Neural progenitor cell (in vitro differentiated cells): Measurements from ENCODE around the gene ARHGAP45. TPM values are rescaled to one million over a fixed set of nuclear protein-coding genes. Genes with fewer than 3 reads are reported as not detected.

ENCODE experiments used
- DNase-seq: peaks from one replicate; pipeline ENCODE4 v3.0.0-alpha.2; 2016; ENCODE audit warnings: low spot score
- H2AFZ ChIP-seq: fragments of 200-600 bp; sonication (generic); replicated peaks from 2 replicates; pipeline ENCODE4 v1.6.1; 2016; ENCODE audit warnings: antibody characterized with exemption
- H3F3A ChIP-seq: fragments of 200-600 bp; sonication (generic); 2 replicates; pipeline ENCODE4 v1.6.1; 2016; ENCODE audit warnings: antibody characterized with exemption, low read depth
- H3K27ac ChIP-seq: fragments of 200-600 bp; sonication (generic); 2 replicates; pipeline ENCODE4 v1.5.1; 2016; ENCODE audit warnings: mild to moderate bottlenecking
- H3K27me3 ChIP-seq: fragments of 200-600 bp; sonication (generic); 2 replicates; pipeline ENCODE4 v1.6.1; 2016; ENCODE audit warnings: mild to moderate bottlenecking, moderate library complexity
- H3K36me3 ChIP-seq: fragments of 200-600 bp; sonication (generic); 2 replicates; pipeline ENCODE4 v1.5.1; 2016
- H3K4me1 ChIP-seq: fragments of 200-600 bp; sonication (generic); 2 replicates; pipeline ENCODE4 v1.6.1; 2016; ENCODE audit warnings: mixed run types
- H3K4me2 ChIP-seq: fragments of 200-600 bp; sonication (generic); 2 replicates; pipeline ENCODE4 v1.6.1; 2016
- H3K4me3 ChIP-seq: fragments of 200-600 bp; sonication (generic); 2 replicates; pipeline ENCODE4 v1.5.1; 2016
- H3K79me2 ChIP-seq: fragments of 200-600 bp; sonication (generic); 2 replicates; pipeline ENCODE4 v1.6.1; 2016; ENCODE audit warnings: low read depth
- H3K9ac ChIP-seq: fragments of 200-600 bp; sonication (generic); 2 replicates; pipeline ENCODE4 v1.6.1; 2016
- H3K9me3 ChIP-seq: fragments of 200-600 bp; sonication (generic); 2 replicates; pipeline ENCODE4 v1.5.1; 2016; ENCODE audit warnings: low read depth
- H4K20me1 ChIP-seq: fragments of 200-600 bp; sonication (generic); 2 replicates; pipeline ENCODE4 v1.6.1; 2016; ENCODE audit warnings: low read depth
- H3K27ac Mint-ChIP-seq: 3 replicates; pipeline ENCODE4 v1.8.0; 2021; ENCODE audit warnings: mixed read lengths
- H3K27me3 Mint-ChIP-seq: 2 replicates; pipeline ENCODE4 v1.8.0; 2022; ENCODE audit warnings: low read depth, mild to moderate bottlenecking, inconsistent platforms, moderate library complexity, mixed read lengths; ENCODE audit not compliant: insufficient read depth
- H3K36me3 Mint-ChIP-seq: 3 replicates; pipeline ENCODE4 v1.8.0; 2021; ENCODE audit warnings: mixed read lengths
- H3K4me1 Mint-ChIP-seq: 3 replicates; pipeline ENCODE4 v1.8.0; 2021; ENCODE audit warnings: mixed read lengths
- H3K4me3 Mint-ChIP-seq: 3 replicates; pipeline ENCODE4 v1.8.0; 2021; ENCODE audit warnings: mild to moderate bottlenecking, moderate library complexity, mixed read lengths
- H3K9me3 Mint-ChIP-seq: 3 replicates; pipeline ENCODE4 v1.8.0; 2020; ENCODE audit warnings: mixed read lengths
- EZH2 ChIP-seq: fragments of 200-600 bp; sonication (generic); IDR thresholded peaks from 2 replicates; pipeline ENCODE4 v1.6.1; 2017; ENCODE audit warnings: antibody characterized with exemption, mild to moderate bottlenecking, moderate library complexity
- EZH2phosphoT487 ChIP-seq: fragments of 200-600 bp; sonication (generic); IDR thresholded peaks from 2 replicates; pipeline ENCODE4 v1.6.1; 2017; ENCODE audit warnings: antibody characterized with exemption
- total RNA-seq: library from RNA; depleted of rRNA; stranded (reverse); fragments of >200 nt; gene quantifications from 2 replicates; pipeline ENCODE4 v1.2.3, GENCODE V29; 2015; ENCODE audit warnings: low replicate concordance
- TF ChIP-seq, protein P1 (sequence below): fragments of 200-600 bp; sonication (generic); IDR thresholded peaks from 2 replicates; pipeline ENCODE4 v1.5.1; 2017; ENCODE audit warnings: antibody characterized with exemption, mild to moderate bottlenecking

ARHGAP45 gene
- total RNA-seq, 1 donor from 2014 or later, result 9.6 TPM

DNA sequence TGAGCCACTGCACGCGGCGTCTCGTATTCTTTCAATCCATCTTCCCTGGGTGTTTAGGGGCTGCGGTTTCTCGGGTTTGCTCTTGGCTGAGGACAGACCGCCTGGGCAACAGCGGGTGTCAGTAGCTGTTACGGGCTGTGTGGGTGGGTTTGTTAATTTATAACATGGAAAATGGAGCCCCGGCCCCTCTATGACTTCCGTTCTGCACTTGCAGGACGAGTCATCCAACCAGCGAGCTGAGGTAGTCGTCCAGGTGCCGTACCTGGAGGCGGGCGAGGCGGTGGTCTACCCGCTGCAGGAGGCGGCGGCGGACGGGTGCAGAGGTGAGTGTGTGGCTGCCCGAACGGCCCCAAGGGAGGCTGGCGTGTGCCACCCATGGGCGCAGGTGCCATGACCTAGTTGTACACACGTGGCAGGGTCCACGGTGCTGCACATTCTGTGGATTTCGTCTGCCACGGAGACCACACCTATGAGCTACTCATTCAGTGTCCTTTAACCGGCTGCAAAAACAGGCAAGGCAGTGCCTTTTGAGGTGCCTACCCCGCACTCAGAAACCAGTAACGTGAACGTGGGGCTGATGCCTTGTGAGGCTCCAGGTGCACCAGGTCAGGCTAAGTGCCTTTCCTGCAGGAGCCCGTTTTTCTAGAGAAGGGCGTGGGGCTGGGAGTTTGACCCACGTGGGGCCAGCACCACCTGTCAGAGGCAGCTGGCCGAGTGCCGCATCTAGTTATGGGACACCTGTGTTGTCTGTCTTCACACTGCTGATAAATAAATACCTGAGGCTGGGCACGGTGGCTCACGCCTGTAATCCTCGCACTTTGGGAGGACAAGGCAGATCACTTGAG is 17.3 kb downstream of the ARHGAP45 start:
- H3K4me3 Mint-ChIP-seq, result no peak overlapping the region
- no peaks in the 10 kb centered on the region for H3K36me3 ChIP-seq
- peaks cover 4% of the 10 kb centered on the region for H3K27me3 ChIP-seq
- no peak overlapping the region for H3K27ac ChIP-seq
- peaks cover 23% of the 10 kb centered on the region for H4K20me1 ChIP-seq
- H3K4me1 Mint-ChIP-seq, result peaks cover 2% of the 10 kb centered on the region
- no peak overlapping the region for H3K4me3 ChIP-seq
- H3K27ac Mint-ChIP-seq, result no peak overlapping the region
- no peak overlapping the region for H3K9ac ChIP-seq
- peaks cover 2% of the 10 kb centered on the region for H3K27me3 Mint-ChIP-seq
- H3K9me3 ChIP-seq, result no peaks in the 10 kb centered on the region
- peaks cover 7% of the 10 kb centered on the region for H3K36me3 Mint-ChIP-seq
- no peak for DNase-seq
- H3K79me2 ChIP-seq, result no peaks in the 10 kb centered on the region
- H3K4me2 ChIP-seq, result no peak overlapping the region
- peaks cover 26% of the 10 kb centered on the region for H3F3A ChIP-seq
- peaks cover 10% of the 10 kb centered on the region for H3K4me1 ChIP-seq
- no peaks in the 10 kb centered on the region for H3K9me3 Mint-ChIP-seq
- TF ChIP-seq, protein P1, sequence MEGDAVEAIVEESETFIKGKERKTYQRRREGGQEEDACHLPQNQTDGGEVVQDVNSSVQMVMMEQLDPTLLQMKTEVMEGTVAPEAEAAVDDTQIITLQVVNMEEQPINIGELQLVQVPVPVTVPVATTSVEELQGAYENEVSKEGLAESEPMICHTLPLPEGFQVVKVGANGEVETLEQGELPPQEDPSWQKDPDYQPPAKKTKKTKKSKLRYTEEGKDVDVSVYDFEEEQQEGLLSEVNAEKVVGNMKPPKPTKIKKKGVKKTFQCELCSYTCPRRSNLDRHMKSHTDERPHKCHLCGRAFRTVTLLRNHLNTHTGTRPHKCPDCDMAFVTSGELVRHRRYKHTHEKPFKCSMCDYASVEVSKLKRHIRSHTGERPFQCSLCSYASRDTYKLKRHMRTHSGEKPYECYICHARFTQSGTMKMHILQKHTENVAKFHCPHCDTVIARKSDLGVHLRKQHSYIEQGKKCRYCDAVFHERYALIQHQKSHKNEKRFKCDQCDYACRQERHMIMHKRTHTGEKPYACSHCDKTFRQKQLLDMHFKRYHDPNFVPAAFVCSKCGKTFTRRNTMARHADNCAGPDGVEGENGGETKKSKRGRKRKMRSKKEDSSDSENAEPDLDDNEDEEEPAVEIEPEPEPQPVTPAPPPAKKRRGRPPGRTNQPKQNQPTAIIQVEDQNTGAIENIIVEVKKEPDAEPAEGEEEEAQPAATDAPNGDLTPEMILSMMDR, result no peak
- TF ChIP-seq EZH2 (no peak), EZH2phosphoT487 (no peak)
- no peak overlapping the region for H2AFZ ChIP-seq

DNA sequence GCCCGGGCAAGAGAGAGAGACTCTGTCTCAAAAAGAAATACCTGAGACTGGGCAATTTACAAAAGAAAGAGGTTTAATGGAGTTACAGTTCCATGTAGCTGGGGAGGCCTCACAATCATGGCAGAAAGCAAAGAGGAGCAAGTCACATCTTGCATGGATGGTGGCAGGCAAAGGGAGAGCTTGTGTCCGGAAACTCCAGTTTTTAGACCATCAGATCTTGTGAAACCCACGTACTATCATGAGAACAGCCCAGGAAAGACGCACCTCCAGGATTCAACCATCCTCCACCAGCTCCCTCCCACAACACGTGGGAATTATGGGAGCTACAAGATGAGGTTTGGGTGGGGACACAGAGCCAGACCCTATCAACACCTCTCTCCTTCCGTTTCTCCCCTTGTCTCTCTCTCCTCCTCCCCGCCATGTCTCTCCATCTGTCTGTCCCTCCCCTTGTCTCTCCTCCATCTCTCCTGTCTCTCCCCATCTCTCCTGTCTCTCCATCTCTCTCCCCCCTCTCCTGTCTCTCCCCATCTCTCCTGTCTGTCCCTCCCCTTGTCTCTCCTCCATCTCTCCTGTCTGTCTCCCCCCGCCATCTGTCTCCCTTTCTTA is 18.2 kb downstream of the ARHGAP45 start:
- Histone ChIP-seq H3K4me1 (peaks cover 10% of the 10 kb centered on the region), H3K9ac (no peak overlapping the region), H4K20me1 (peaks cover 23% of the 10 kb centered on the region), H2AFZ (no peak overlapping the region), H3F3A (peaks cover 22% of the 10 kb centered on the region), H3K27ac (no peak overlapping the region), H3K4me2 (no peak overlapping the region), H3K4me3 (no peak overlapping the region), H3K27me3 (peaks cover 4% of the 10 kb centered on the region), H3K9me3 (no peaks in the 10 kb centered on the region), H3K79me2 (no peaks in the 10 kb centered on the region), H3K36me3 (no peaks in the 10 kb centered on the region)
- TF ChIP-seq EZH2, result no peak
- no peak for TF ChIP-seq EZH2phosphoT487
- TF ChIP-seq, protein P1, result no peak
- H3K4me1 Mint-ChIP-seq, result peaks cover 2% of the 10 kb centered on the region
- H3K36me3 Mint-ChIP-seq, result peaks cover 7% of the 10 kb centered on the region
- H3K27ac Mint-ChIP-seq, result peak overlapping the region; percentile 16
- DNase-seq, result no peak
- peak overlapping the region; percentile 36 for H3K4me3 Mint-ChIP-seq
- H3K9me3 Mint-ChIP-seq, result no peaks in the 10 kb centered on the region
- peaks cover 2% of the 10 kb centered on the region for H3K27me3 Mint-ChIP-seq

DNA sequence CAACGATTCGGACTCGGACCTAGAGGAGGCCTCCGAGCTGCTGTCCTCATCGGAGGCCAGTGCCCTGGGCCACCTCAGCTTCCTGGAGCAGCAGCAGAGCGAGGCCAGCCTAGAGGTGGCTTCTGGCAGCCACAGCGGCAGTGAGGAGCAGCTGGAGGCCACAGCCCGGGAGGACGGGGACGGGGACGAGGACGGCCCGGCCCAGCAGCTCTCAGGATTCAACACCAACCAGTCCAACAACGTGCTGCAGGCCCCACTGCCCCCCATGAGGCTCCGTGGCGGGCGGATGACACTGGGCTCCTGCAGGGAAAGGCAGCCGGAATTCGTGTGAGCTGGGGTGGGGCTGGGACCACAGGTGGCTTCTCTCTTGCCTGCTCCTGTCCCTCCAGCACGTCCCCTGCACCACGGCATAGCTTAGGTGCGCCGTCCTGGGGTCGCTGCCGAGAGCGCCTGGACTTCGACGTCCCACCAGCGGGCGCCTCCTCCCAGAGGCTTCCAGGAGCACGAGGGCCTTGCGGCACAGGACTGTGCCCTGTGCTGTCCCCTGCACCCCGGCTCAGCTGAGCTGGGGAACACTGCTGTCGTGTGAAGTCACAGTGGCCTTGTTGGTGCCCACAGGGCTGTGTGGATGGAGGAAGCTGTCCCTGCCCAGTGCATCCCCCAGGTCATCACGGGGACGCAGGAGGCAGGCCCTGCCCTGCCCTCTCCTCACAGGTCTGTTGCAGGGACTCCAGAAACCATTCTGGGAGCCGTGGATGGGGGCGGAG is 18.9 kb downstream of the ARHGAP45 start:
- no peak overlapping the region for H3K9ac ChIP-seq
- H3K27ac Mint-ChIP-seq, result no peak overlapping the region
- peaks cover 4% of the 10 kb centered on the region for H3K27me3 ChIP-seq
- no peak for DNase-seq
- H3K4me1 Mint-ChIP-seq, result peaks cover 2% of the 10 kb centered on the region
- no peaks in the 10 kb centered on the region for H3K36me3 ChIP-seq
- peaks cover 21% of the 10 kb centered on the region for H4K20me1 ChIP-seq
- H3K4me2 ChIP-seq, result no peak overlapping the region
- H3K27ac ChIP-seq, result no peak overlapping the region
- no peak overlapping the region for H2AFZ ChIP-seq
- no peaks in the 10 kb centered on the region for H3K9me3 ChIP-seq
- H3K4me1 ChIP-seq, result peaks cover 10% of the 10 kb centered on the region
- H3K79me2 ChIP-seq, result no peaks in the 10 kb centered on the region
- peaks cover 2% of the 10 kb centered on the region for H3K27me3 Mint-ChIP-seq
- peaks cover 20% of the 10 kb centered on the region for H3F3A ChIP-seq
- no peaks in the 10 kb centered on the region for H3K9me3 Mint-ChIP-seq
- TF ChIP-seq EZH2phosphoT487, result no peak
- TF ChIP-seq, protein P1, result no peak
- no peak for TF ChIP-seq EZH2
- no peak overlapping the region for H3K4me3 ChIP-seq
- peaks cover 7% of the 10 kb centered on the region for H3K36me3 Mint-ChIP-seq
- H3K4me3 Mint-ChIP-seq, result no peak overlapping the region
